Osteocyte (in vitro differentiated cells): ENCODE results near the gene CNOT10. TPM values are rescaled to one million over a fixed set of nuclear protein-coding genes. Genes with fewer than 3 reads are reported as not detected.

ENCODE experiments used
- DNase-seq: peaks from one replicate; pipeline ENCODE4 v3.0.0; 2021; ENCODE audit warnings: mixed read lengths; ENCODE audit not compliant: unreplicated experiment; ENCODE audit errors: extremely low spot score
- H3K27ac Mint-ChIP-seq: one replicate; pipeline ENCODE4 v1.8.0; 2021; ENCODE audit warnings: mild to moderate bottlenecking, mixed read lengths; ENCODE audit not compliant: unreplicated experiment
- H3K27me3 Mint-ChIP-seq: one replicate; pipeline ENCODE4 v1.8.0; 2021; ENCODE audit warnings: mixed read lengths; ENCODE audit not compliant: unreplicated experiment
- H3K36me3 Mint-ChIP-seq: one replicate; pipeline ENCODE4 v1.8.0; 2021; ENCODE audit warnings: mixed read lengths; ENCODE audit not compliant: unreplicated experiment
- H3K4me1 Mint-ChIP-seq: one replicate; pipeline ENCODE4 v1.8.0; 2021; ENCODE audit warnings: mixed read lengths; ENCODE audit not compliant: unreplicated experiment
- H3K4me3 Mint-ChIP-seq: one replicate; pipeline ENCODE4 v1.8.0; 2021; ENCODE audit warnings: mild to moderate bottlenecking, moderate library complexity, mixed read lengths; ENCODE audit not compliant: unreplicated experiment
- H3K9me3 Mint-ChIP-seq: one replicate; pipeline ENCODE4 v1.8.0; 2021; ENCODE audit warnings: mixed read lengths; ENCODE audit not compliant: unreplicated experiment
- CTCF ChIP-seq: fragments of 200-600 bp; sonication (generic); IDR thresholded peaks from 2 replicates; pipeline ENCODE4 v1.5.0; 2021; ENCODE audit warnings: antibody characterized with exemption, mild to moderate bottlenecking, moderate library complexity
- total RNA-seq: library from RNA; stranded (reverse); gene quantifications from 2 replicates; pipeline ENCODE4 v1.2.1, GENCODE V29; 2021

Gene CNOT10
- total RNA-seq, 1 donor from 2014 or later = 47.7 TPM

- H3K36me3 Mint-ChIP-seq = no peaks in the 10 kb centered on the region
These were observed 128.2 kb downstream of the CNOT10 start for GRCh38 chr3:32813180-32813579.

GRCh38 chr3:32814361-32814760 is 129.4 kb downstream of the CNOT10 start:
- no peak for DNase-seq
- no peak for TF ChIP-seq CTCF
- Mint-ChIP-seq H3K9me3 (no peaks in the 10 kb centered on the region), H3K4me1 (peaks cover 18% of the 10 kb centered on the region), H3K4me3 (no peak overlapping the region), H3K27me3 (peaks cover 47% of the 10 kb centered on the region), H3K36me3 (peaks cover 4% of the 10 kb centered on the region), H3K27ac (no peak overlapping the region)

More at GRCh38 chr3:32813180-32813579, 128.2 kb downstream of the CNOT10 start:
- Mint-ChIP-seq H3K4me3 (no peak overlapping the region), H3K27ac (no peak overlapping the region), H3K9me3 (no peaks in the 10 kb centered on the region), H3K4me1 (peaks cover 14% of the 10 kb centered on the region), H3K27me3 (peaks cover 40% of the 10 kb centered on the region)
- DNase-seq = no peak
- no peak for TF ChIP-seq CTCF

- H3K27ac Mint-ChIP-seq = no peak overlapping the region
- H3K4me1 Mint-ChIP-seq = peaks cover 18% of the 10 kb centered on the region
- no peak for DNase-seq
- TF ChIP-seq CTCF = no peak
- peaks cover 63% of the 10 kb centered on the region for H3K27me3 Mint-ChIP-seq
- H3K4me3 Mint-ChIP-seq = peak overlapping the region; percentile 80
- H3K36me3 Mint-ChIP-seq = peaks cover 6% of the 10 kb centered on the region
- H3K9me3 Mint-ChIP-seq = no peaks in the 10 kb centered on the region
These were observed 131.0 kb downstream of the CNOT10 start for GRCh38 chr3:32815841-32816438.

GRCh38 chr3:32816439-32817256 is 131.7 kb downstream of the CNOT10 start:
- Mint-ChIP-seq H3K27me3 (peaks cover 65% of the 10 kb centered on the region), H3K9me3 (no peaks in the 10 kb centered on the region), H3K27ac (no peak overlapping the region), H3K4me1 (peaks cover 22% of the 10 kb centered on the region), H3K36me3 (peaks cover 6% of the 10 kb centered on the region), H3K4me3 (peak overlapping the region; percentile 80)
- DNase-seq = no peak
- TF ChIP-seq CTCF = no peak

- Mint-ChIP-seq H3K4me1 (peaks cover 24% of the 10 kb centered on the region), H3K9me3 (no peaks in the 10 kb centered on the region), H3K36me3 (peaks cover 6% of the 10 kb centered on the region), H3K4me3 (peak overlapping the region; percentile 66), H3K27ac (no peak overlapping the region), H3K27me3 (peaks cover 70% of the 10 kb centered on the region)
- TF ChIP-seq CTCF = no peak
- DNase-seq = no peak
These were observed 132.2 kb downstream of the CNOT10 start for GRCh38 chr3:32817257-32817557.
